ENCODE results near the gene FAF1.

The FAF1 gene

GRCh38 chr1:50421366-50421748 is 538.7 kb downstream of the FAF1 start (continued):
- no peak for TF ChIP-seq SCRT2 (tag by site-specific recombination; IDR thresholded peaks at IDR 0.05)

DNA sequence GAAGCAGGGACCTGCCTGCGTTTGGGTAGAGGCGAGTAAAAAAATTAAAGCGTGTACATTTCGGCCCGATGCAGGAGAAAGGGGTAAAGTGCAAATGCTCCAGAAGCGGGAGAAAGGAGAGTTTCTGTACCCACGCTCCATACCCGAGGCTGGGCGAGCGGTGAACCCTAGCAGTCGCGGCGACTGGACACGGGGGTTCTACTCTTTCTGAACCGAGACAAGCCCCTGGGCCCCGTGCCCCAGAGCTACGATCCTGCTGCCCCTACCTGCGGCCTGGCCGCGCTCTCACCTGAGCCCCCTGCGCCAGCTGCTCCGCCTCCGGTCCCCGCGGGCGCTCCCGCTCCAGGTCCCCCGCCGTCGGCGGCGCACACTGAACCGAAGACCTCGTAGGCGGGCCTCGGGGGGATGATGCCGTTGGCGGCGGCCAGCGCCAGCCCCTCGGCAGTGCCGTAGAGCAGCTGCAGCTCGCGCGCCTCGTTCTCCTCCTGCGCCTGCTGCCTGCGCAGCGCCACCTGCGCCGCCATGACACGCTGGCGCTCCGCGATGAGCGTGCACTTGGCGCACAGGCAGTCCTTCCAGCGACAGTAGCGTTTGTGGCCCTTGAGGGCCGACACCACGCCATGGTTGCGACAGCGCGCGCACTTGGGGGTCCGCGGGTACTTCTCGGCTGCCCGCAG is 539.2 kb downstream of the FAF1 start:
- no peak overlapping the region for H3K4me3 ChIP-seq (ENCODE audit: low read depth, low read length)

GRCh38 chr1:50419907-50420677 is 540.0 kb downstream of the FAF1 start:
- H3K36me3 ChIP-seq (ENCODE audit: control insufficient read depth in 2 of 2, insufficient read depth in 1 of 2, low read length in 2 of 2) = peaks cover 0 to 35% of the 10 kb centered on the region in 2 experiments; a peak in 1 of 3 replicates
- no peaks in the 10 kb centered on the region for H3K4me1 ChIP-seq (ENCODE audit: control insufficient read depth, insufficient read depth, low read length)
- TF ChIP-seq ZNF2 (tag by site-specific recombination; IDR thresholded peaks at IDR 0.05) = no peak
- TF ChIP-seq, protein P1, sequence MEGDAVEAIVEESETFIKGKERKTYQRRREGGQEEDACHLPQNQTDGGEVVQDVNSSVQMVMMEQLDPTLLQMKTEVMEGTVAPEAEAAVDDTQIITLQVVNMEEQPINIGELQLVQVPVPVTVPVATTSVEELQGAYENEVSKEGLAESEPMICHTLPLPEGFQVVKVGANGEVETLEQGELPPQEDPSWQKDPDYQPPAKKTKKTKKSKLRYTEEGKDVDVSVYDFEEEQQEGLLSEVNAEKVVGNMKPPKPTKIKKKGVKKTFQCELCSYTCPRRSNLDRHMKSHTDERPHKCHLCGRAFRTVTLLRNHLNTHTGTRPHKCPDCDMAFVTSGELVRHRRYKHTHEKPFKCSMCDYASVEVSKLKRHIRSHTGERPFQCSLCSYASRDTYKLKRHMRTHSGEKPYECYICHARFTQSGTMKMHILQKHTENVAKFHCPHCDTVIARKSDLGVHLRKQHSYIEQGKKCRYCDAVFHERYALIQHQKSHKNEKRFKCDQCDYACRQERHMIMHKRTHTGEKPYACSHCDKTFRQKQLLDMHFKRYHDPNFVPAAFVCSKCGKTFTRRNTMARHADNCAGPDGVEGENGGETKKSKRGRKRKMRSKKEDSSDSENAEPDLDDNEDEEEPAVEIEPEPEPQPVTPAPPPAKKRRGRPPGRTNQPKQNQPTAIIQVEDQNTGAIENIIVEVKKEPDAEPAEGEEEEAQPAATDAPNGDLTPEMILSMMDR (tag by site-specific recombination; IDR thresholded peaks at IDR 0.05) = no peak
- H3K9me3 ChIP-seq (ENCODE audit: control insufficient read depth, insufficient read depth, low read depth, low read length) = no peaks in the 10 kb centered on the region
- H3K4me3 ChIP-seq (ENCODE audit: low read depth, low read length) = no peak overlapping the region
- H3K27ac ChIP-seq (ENCODE audit: extremely low read depth, low read depth, low read length) = no peak overlapping the region
- CTCF ChIA-PET = no interaction called here
- POLR2A ChIA-PET = no interaction called here

More for the DNA sequence above, 539.2 kb downstream of the FAF1 start:
- no peak for TF ChIP-seq ZNF18 (tag by site-specific recombination; IDR thresholded peaks at IDR 0.05)
- no peak for TF ChIP-seq ZNF23 (tag by site-specific recombination; IDR thresholded peaks at IDR 0.05; ENCODE audit: borderline replicate concordance)
- no peak for TF ChIP-seq ZNF366 (tag by site-specific recombination; conservative IDR thresholded peaks at IDR 0.05)
- TF ChIP-seq KLF8 (tag by site-specific recombination; IDR thresholded peaks at IDR 0.05) = no peak
- TF ChIP-seq ZNF10 (tag by site-specific recombination; IDR thresholded peaks at IDR 0.05) = no peak
- TF ChIP-seq, protein P2, sequence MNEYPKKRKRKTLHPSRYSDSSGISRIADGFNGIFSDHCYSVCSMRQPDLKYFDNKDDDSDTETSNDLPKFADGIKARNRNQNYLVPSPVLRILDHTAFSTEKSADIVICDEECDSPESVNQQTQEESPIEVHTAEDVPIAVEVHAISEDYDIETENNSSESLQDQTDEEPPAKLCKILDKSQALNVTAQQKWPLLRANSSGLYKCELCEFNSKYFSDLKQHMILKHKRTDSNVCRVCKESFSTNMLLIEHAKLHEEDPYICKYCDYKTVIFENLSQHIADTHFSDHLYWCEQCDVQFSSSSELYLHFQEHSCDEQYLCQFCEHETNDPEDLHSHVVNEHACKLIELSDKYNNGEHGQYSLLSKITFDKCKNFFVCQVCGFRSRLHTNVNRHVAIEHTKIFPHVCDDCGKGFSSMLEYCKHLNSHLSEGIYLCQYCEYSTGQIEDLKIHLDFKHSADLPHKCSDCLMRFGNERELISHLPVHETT (tag by site-specific recombination; IDR thresholded peaks at IDR 0.05) = no peak
- no peak for TF ChIP-seq BCL11A (tag by site-specific recombination; IDR thresholded peaks at IDR 0.05; ENCODE audit: low read depth)
- H3K9me3 ChIP-seq (ENCODE audit: control insufficient read depth, insufficient read depth, low read depth, low read length) = no peaks in the 10 kb centered on the region
- peaks cover 0 to 35% of the 10 kb centered on the region in 2 experiments; a peak in 1 of 3 replicates for H3K36me3 ChIP-seq (ENCODE audit: control insufficient read depth in 2 of 2, insufficient read depth in 1 of 2, low read length in 2 of 2)
- no peaks in the 10 kb centered on the region for H3K4me1 ChIP-seq (ENCODE audit: control insufficient read depth, insufficient read depth, low read length)
- POLR2A ChIA-PET = no interaction called here
- H3K27ac ChIP-seq (ENCODE audit: extremely low read depth, low read depth, low read length) = no peak overlapping the region
- CTCF ChIA-PET = no interaction called here

DNA sequence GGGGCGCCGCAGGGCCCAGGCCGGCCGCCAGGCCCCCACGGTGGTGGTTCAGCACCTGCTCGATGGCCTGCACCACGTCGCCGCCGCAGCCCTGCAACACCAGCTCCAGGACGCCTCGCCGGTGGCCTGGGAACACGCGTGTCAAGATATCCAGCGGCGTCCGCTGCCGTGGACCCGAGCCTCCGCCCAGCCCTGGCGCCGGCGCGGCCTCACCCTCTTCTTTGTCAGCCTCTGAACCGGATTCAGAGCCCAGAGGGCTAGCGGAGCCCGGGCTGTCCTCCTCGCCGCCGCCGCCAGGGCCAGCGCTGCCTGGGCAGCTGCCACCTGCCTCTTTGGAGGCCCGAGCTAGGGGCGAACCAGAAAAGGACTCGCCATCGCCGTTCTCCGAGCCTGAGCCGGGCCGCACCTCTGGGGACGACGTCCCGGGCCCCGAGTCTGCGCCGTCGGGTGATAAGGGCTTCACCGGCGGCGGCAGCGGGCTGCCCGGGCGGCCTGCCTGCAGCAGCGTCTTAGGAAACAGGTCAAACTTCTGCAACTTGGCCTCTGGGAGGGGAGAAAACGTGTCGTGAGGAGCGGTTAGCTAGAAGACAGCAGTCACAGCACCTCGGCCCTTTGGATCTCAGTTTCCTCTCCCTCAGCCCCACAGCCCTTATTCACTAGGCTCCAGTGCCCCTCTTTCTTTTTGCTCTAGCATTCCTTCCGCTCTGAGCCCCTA is 540.7 kb downstream of the FAF1 start:
- Histone ChIP-seq H3K4me1 (ENCODE audit: control insufficient read depth, insufficient read depth, low read length) (no peaks in the 10 kb centered on the region), H3K36me3 (ENCODE audit: control insufficient read depth in 2 of 2, insufficient read depth in 1 of 2, low read length in 2 of 2) (peaks cover 0 to 35% of the 10 kb centered on the region in 2 experiments; a peak in 1 of 3 replicates), H3K4me3 (ENCODE audit: low read depth, low read length) (no peak overlapping the region), H3K9me3 (ENCODE audit: control insufficient read depth, insufficient read depth, low read depth, low read length) (no peaks in the 10 kb centered on the region), H3K27ac (ENCODE audit: extremely low read depth, low read depth, low read length) (no peak overlapping the region)
- ChIA-PET CTCF (no interaction called here), POLR2A (no interaction called here)
- no peak for TF ChIP-seq ZNF19 (tag by site-specific recombination; IDR thresholded peaks at IDR 0.05; ENCODE audit: low read depth)
- no peak for TF ChIP-seq ZNF121 (tag by site-specific recombination; IDR thresholded peaks at IDR 0.05)
- no peak for TF ChIP-seq ZNF701 (tag by site-specific recombination; IDR thresholded peaks at IDR 0.05)
- TF ChIP-seq ZBTB1 (tag by site-specific recombination; IDR thresholded peaks at IDR 0.05) = no peak
- no peak for TF ChIP-seq ZNF248 (tag by site-specific recombination; IDR thresholded peaks at IDR 0.05)
- no peak for TF ChIP-seq OVOL3 (tag by site-specific recombination; IDR thresholded peaks at IDR 0.05)
- no peak for TF ChIP-seq ZNF223 (tag by site-specific recombination; IDR thresholded peaks at IDR 0.05)
- no peak for TF ChIP-seq ZBTB17 (tag by site-specific recombination; IDR thresholded peaks at IDR 0.05)
- TF ChIP-seq ZNF18 (tag by site-specific recombination; IDR thresholded peaks at IDR 0.05) = no peak
- no peak for TF ChIP-seq BCL11B (tag by site-specific recombination; IDR thresholded peaks at IDR 0.05; ENCODE audit: low read depth)
- TF ChIP-seq ZNF513 (tag by site-specific recombination; IDR thresholded peaks at IDR 0.05) = no peak

Data from HEK293 (cell line).